Measurements from ENCODE around the gene DPEP3.

The DPEP3 gene

DNA sequence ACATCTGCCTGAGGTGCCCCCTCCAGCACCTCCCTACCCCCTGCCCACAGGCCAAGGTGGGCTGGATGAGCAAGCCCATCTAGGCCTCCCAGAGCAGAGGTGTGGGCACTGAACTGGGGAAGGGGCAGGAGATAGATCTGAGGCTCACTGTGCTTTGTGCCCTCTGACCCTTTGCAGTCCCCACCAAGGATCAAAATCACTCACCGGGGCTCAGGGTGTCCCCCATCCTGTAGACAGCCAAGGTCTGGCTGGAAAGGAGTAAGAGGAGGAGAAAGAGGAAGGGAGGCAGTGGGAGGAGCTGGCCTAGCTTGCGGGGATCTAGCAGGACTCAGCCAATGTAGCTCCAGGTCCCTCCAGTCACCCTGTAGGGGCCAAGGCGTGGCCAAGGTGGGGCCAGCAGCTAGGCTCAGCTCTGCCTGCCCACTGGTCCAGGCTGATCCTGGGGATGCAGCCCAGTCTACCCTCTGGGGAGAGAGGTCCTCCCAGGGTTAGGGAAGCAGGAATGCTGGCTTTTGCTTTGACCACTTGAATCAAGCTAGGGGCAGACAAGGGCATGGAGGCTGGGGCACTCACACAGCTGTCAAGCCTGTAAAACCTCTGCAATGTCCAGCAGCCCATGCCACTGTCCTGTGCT, 13.6 kb downstream of the DPEP3 start:
- DNase-seq = peak; percentile 90

DNA sequence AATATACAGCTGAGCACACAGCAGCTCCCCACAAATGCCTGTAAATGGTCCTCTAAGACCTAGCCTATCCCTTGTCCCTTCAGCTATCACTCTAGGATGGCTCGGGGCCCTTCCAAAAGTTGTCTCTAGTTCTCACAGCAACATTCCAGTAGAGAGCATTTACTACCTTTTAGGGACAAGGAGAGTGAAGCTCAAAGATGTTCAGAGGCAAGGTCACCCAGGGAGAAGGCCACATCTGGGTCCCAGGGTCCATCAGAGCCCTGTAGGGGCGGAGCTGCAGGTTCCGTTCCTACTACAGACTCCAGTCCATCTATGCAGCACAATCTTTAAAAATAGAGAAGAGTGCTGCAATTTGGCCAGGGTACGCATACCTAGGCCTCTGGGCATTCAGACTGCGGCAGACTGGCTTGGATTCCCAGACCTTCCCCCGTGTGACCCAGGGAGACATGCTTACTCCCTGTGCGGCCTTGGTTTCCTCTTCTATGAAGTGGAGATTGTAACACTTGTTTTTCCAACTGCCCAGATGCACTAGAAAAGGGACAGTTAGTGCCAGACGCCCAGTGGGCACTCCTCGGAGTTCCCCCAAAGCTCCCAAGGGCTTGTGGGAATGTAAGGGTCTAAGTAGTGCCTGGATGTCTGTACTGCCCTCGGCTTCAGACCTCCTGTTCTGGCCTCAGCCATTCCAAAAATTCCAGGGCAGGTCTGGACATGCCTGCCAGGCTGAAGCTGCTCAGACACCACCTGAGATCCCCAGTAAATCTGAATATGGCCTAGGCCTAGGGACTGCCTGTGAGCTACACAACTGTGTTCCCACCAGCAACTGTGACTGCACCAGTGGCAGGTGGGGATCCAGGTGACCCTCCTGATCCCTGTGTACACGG, 14.4 kb downstream of the DPEP3 start:
- peak; percentile 88 for DNase-seq

DNA sequence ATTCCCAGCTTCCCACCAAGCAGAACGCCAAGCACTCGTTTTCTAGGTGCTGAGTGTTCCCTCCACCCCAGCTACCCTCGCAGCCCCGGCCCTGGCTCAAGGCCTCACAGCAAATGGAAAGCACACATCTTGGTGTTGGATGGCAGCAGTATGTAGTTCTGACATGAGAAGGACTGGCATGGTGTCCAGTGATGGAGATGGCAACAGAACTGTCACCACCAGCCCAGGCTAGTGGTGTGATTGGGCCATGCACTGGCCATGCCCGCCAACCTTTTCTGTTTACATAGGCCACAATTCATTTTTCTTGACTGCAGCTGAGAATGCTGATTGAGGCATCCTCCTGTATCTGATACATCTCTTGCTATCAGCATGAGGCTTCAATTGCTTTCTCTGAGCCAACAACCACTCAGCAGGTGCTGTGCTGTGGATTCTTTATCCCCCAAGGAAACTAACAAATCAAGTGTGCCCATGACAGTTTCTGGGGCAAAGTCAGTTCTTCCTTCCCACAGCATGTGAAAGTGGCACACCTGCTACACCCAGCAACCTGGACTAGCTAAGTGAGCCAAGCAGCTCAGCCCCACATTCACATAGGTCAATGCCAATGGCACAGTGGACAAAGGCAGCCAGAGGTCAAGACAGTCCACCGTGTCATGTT, 15.7 kb downstream of the DPEP3 start:
- no peak for DNase-seq

DNA sequence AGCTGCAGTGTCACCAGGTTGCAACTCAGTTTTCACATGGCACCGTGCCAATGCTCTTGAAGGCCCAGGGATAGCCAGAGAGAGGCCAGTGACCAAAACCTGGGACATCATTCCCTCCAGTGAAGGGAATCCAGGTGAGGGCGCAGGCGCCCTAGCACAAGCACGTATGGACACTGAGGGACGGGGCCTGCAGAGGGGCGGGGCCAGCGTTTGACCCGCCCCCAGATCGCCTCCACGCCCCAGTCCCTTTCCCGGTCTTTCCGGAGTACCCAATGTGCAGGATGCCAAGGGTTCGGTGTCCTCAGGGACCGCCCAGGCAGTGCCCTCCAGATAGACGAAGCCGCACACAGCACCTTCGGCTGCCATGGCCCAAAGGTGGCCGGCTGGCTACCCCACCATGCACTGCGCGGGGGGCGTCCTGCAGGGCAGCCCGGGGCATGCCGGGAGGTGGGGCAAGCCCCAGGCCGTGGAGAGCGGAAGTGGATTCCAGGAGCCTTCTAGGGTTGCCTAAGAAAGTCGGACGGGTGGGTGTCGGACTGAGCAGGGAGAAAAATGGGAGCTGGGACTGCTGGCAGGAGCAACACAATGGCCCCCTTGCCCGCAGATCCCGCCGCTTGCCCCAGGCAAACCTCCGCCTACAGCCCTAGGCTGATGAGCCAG, 16.5 kb downstream of the DPEP3 start:
- peak; percentile 47 for DNase-seq

DNA sequence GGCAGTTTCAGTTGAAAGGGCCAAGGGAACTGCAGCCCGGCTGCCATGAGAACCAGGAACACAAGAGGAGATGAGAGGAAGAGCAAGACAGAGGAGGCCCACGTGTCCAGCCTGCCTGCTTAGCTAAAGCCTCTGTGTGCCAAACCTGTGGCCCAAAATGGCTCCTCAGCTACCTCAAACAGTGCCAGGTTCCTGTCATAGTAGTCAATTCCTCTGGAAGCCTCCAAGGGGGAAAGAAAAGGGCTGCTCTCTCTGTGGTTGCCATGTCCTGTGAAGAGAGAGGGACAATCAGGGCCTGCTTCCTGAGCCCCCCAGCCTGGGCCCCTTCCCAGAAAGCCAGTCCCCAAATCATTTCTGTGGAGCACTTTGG, 17.0 kb downstream of the DPEP3 start:
- no peak for DNase-seq

DNA sequence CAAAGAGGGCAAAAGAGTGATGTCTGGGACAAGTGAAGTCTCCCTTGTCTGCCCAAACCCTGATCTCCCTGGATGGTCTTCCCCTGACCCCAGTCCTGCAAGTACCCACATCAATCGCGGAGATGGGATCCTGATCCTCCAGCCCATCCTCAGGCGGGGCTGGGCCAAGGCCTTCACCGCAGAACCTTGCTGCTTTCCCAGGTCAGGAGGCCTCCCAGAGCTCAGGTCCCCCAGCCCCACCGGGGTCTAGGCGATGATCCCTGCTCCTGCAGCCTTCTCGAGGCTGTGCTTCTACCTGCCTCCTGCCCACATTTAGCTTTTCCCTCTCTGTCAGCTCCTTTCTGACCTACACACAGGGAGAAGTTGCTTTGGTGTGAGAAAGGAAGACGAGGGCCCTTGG, 18.2 kb downstream of the DPEP3 start:
- no peak for DNase-seq

DNA sequence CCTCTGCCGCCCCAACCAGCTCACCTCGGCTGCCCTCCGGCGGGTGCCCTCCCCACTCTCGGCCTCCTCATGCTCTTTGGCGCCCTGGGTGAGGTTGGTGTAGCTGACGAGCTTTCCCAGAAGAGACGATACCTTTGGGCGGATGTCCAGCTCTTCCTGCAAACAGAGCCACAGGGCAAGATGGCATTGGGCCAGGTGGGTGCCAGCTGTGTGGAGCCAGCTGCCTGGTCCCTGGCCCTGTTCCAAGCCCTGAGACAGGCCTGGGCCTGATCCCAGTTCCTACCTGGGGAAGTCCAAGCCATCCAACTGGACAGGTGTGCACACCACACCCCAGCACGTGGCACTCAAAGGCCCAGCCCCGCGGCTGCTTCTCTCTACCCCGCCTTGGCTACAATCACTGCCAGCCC, 18.7 kb downstream of the DPEP3 start:
- DNase-seq = no peak

DNA sequence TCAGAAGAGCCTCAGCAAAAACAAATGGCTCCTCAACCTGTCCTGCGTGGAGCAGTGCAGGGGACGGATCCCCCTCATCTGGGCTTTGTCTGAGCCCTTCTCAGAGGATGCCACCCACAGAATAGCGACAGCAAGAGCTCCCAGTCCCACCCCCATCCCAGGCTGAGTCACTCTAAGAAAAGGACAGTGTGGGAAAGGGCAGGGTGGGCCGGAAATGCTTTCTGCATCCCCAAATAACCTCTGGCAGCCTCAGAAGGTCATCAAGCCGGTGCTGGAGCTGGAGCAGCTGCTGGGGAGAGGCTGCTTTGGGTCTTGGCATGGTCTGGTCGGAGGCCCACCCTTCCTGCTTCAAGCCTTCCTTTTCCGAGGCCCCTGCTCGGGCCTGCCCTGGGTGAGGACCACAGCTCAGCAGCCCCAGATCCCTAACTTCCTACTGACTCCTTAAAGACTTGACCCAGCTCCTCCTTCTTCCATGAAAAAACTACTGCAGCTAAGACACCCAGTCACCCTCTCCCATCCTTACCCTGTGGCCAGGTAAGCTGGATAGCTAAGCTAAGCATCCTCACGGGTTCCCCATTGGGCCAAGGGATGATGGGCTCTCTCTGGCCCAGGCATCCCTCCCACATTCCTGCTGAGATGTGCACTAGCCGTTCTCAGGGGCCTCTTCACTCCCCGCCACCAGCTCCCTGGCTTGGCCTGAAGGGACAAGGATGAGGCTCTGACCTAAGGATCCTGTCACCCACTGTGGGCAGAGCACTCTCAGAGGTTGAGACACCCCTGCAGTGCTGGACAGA, 20.6 kb downstream of the DPEP3 start:
- DNase-seq = no peak

DNA sequence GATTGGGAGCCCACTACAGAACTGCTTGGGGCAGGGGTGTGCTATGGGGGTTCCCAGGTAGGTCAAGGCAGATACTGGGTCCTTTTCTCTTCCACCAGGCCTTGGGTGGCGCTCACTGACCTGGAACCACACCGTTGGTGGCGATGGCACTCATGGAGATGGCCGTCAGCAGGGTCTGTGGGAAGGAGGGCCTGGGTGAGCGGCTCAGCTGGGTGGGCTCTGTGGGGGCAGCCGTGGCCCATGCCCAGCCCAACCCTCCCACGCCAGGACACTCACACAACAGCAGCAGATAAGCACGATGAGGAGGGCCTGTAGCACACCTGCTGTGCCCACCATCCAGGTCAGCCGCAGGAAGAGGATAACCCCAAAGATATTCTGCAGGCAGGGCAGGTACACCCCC, 22.7 kb downstream of the DPEP3 start:
- no peak for DNase-seq

DNA sequence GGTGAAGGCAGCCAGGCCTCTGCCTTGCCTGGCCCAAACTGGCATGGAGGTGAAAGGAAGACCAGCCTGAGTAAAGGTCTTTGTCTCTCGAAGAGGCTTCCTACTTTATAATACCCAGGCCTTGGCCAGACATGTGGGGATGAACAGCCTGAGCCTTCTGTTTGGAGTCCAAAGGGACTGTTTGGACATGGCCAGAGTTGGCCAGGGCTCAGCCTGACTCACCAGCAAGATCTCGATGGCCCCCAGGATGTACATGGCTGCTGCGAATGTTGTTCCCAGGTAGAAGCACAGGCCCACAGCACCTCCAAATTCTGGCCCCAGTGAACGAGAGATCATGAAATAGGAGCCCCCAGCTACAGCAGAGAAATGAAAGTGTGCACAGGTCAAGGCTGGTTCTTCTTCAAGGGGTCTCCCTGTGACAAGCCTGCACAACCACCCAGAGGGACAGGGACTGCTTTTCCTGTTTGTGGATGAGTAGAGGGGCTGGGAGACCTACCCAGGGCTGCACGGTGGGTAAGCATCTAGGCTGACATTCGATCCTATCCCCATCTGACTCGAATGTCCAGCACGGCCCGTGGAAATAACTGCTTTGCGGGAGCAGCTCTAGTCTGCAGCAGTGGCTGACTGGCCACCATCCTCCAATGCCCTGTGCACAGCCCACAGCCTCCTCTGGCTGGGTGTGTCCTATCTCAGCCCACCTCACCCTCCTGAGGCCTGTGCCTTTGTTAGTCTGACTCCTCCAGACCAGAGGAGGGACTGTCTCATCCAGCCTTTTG, 25.7 kb downstream of the DPEP3 start:
- no peak for DNase-seq

DNA sequence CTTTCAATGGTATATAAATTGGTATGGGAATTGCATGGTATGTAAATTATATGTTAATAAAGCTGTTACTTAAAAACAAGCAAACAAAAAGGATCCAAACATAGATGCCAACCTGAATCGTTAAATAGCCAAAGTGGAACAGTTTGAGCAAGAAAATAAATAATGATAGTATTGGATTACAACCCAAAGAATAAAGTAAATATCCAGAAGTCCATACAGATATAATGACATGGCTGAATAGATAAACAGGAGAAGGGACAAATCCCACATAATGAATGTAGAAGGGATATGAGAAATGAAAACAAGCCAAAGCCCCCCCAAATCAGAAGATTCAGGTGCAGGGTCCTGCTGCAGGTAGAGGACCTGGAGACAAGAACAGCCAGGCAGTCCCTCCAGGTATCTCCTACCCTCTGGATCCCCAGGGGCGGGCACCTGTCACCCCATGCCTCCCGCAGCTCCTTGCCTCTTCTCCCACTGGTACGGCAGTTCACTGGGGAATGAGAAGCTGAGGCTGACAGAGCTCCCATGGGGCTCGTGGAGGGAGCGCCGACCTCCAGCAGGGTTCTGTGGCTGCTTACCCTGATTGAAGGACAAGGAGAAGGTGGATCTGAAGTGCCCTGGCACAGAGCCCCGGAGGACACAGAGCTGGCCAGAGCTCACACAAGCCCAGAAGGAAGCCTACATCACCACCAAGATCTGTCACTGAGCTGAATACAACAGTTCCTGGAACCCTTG, 26.5 kb downstream of the DPEP3 start:
- no peak for DNase-seq

DNA sequence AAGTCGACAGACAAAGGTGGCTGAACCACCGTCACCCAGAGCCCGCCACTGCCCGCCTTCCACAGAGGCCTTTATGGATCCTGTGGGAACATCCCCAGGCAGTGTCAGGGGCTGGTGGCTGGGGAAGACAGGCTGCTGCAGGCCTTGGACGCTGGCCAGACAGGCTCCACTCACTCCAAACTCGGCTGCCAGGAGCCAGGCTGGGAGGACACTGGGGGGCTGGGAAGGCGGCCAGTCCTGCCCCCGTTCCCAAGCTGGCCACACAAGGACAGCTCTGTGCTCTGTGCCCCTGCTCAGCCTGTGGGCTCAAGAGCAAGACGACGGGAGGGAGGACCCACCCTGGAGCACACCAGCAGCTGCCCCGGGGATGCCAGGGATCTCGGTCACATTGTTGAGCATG, 28.8 kb downstream of the DPEP3 start:
- DNase-seq = no peak

DNA sequence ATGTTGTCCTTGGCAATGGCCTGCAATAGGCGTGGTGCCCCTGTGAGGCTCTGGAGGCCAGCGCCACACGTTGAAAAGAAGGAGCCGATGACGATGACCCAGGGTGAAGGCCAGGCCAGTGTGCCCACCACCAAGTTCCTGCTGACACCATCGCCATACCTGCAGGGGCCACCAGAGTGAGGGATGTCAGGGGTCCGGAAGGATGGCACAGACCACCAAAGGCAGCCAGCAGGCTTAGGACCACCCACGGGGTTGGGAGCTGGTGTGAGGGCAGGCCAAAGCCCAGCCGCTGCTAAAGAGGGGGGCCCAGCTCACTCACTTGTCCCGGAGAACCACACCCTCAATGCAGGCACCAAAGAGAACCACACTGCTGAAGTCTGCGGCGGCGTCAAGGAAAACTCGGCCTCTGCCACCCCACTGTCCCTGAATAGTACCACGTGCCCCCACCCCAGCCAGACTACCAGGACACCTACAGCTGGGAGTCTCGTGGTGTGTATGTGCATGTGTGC, 29.9 kb downstream of the DPEP3 start:
- DNase-seq = no peak

DNA sequence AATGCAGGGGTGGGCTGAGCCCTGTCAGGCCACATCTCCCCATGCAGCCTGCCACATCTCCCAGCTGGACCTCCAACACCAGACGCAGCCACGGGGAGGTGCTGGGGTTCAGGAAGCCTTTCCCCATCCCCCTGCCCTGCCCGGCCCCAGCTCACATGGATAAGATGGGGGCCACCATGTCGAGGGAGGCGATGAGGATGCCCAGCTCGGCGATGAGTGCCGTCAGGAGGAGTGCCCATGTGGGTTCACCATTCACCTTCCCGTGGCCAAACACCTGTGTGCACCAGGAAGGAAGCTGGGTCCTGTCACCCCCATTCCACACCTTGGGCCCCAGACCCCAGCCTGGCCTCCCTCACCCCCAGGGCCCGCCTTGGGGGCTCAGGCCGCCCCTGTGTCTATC, 30.7 kb downstream of the DPEP3 start:
- no peak for DNase-seq

DNA sequence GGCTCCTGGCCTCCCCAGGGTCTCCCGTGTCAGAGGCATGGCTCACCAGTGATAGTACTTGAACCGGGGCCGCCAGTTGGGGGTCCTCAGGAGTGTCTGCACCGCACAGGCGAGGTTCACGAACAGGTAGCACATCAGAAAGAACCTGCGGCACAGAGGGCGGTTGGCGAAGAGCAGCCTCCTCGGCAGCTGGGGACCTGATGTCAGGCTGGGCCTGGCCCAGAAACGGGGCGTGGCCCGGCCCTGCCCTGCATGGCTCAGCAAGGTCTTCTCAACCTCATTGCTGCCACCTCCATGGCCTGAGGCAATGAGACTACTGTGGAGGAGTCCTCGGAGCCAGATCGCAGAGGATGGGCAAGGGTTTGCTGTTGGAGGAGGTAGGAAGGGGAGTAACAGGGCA, 32.3 kb downstream of the DPEP3 start:
- DNase-seq = no peak

DNA sequence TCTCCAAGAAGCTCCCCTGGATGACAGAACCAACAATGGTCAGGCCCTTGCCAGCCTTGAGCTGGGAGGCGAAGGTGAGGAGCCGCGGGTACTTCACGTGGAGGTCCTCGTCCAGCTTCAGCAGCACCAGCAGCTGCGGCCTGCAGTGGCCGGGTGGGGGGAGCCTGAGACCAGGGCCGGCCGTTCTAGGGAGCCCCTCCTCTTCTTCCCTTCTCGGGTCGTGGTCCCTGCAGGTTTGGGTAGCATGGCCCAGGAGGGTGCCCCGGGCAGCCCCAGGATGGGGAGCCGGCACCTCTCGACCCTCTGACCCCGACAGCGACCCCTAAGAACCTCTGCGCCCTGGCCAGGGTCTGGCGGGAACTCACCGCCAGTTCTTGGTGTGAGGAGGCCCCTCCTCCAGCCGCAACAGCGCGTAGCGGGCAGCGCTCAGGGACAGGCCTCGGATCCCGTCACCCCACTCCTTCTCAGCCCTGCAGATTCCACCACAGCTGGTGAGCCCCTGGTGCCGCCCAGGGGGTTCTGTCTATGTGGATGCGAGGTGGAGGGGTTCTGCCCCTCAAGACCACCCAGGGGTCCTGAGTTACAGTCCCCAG, 33.2 kb downstream of the DPEP3 start:
- DNase-seq = no peak

DNA sequence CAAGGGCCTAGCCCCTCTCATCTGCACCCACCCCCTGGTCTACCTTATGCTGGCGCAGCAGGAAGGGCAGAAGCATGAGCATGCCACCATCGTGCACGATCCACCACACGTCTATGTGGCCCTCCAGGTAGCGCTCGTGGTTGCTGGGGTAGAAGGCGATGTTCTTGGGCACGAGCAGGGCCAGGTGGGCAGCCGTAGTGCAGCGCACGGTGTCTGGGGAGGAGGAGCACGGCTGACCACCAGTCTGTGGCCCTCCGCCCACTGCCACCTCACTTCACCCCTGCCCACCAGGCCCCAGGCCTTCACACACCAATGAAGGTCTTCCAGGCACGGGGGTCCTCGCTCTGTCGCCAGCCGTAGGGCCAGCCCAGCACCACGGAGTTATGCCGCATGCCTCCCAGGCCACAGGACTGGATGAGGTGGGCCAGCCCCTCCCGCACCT, 34.1 kb downstream of the DPEP3 start:
- no peak for DNase-seq

DNA sequence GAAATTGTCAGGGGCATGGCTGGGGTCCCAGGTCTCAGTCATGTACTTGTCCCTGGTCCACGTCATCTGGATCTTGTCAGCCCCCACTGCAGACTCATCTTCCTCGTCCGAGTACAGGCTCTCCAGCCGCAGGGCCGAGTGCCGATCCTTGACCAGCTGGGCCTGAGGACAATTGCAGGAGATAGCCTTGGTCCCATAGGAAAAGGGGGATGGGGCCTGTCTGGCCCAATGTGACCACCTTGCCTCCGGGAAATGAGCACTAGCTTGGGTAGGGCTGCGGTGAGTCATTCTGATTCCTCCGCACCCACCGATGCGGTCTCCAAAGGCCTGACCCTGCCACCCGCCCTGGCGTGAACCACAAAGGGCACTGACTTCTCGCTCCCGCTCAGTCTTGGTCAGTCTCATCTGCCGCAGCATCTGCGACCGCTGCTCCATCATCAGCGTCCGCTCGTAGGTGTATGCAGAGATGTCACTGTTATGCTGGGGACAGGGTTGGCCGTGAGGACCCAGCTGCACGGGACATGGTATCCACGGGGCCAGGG, 34.8 kb downstream of the DPEP3 start:
- DNase-seq = no peak

DNA sequence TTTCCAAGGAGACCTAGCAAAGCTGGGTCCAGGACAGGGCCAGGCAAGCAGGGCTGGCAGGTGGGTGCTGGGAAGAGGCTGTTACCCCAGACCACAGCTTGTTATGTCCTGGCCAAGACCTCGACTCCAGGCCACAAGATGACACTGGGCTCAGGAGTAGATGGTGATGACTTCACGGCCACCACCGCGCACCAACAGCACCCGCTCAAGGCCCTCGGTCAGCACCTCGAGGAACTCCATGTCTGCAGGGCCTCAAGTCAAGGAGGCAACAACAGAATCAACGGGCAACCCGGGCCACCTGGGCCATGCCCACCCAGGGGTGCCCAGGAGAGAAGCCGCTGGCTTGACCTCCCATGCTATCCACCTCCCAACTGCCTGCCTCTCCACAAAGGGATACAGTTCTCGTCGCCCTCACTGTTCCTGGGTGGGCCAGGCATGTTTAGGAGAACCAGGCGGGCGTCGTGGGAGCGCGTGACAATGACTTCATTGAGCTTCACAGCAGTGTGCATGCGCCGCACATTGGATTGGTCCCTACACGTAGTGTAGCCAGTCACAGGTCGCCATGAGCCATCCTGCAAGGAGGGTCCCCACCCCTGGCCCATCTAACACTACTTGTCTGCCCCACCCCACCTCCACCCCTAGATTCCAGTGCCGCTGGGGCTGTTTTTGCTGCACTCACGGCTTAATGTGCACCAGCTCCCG, 35.5 kb downstream of the DPEP3 start:
- DNase-seq = no peak

Measured in islet precursor cell (in vitro differentiated cells).